ENCODE results near the gene BLOC1S1. TPM values are rescaled to one million over a fixed set of nuclear protein-coding genes. Genes with fewer than 3 reads are reported as not detected.
A peak's percentile ranks its signal among the peaks of the same experiment; 100 is the strongest.
"Not testable (repeated sequence)": the region's sequence is repeated elsewhere in the genome, so short reads cannot be mapped to it uniquely, and the experiment has no call there.

Gene BLOC1S1
- total RNA-seq, 1 donor from 2014 or later: 98.6 TPM

DNA sequence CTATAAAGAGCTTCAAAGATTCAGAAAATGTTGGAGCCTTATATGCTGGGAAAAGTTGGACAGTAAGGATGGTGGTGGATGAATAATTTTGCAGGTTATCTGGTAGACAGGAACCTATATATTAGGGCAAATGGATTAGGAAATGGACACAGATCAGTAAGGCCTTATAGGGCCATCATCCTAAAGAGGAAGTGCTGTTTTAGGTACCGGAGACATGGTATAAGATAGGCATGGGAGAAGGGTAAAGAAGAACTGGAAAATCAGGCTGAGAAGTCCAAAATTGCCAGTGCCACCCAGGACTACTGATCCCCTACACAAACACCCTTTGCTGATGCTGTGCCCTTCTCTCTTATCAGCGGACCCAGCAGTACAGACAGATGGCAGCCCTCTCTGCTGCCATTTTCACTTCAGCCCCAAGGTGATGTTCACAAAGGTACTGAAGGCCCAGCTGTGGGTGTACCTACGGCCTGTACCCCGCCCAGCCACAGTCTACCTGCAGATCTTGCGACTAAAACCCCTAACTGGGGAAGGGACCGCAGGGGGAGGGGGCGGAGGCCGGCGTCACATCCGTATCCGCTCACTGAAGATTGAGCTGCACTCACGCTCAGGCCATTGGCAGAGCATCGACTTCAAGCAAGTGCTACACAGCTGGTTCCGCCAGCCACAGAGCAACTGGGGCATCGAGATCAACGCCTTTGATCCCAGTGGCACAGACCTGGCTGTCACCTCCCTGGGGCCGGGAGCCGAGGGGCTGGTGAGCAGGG, 32.6 kb downstream of the BLOC1S1 start:
- no peak overlapping the region for H3K4me3 Mint-ChIP-seq
- H3K36me3 Mint-ChIP-seq: peaks cover 37% of the 10 kb centered on the region
- no peaks in the 10 kb centered on the region for H3K9me3 Mint-ChIP-seq
- no peak overlapping the region for H3K27ac Mint-ChIP-seq
- H3K27me3 Mint-ChIP-seq: no peaks in the 10 kb centered on the region
- TF ChIP-seq, protein P1, sequence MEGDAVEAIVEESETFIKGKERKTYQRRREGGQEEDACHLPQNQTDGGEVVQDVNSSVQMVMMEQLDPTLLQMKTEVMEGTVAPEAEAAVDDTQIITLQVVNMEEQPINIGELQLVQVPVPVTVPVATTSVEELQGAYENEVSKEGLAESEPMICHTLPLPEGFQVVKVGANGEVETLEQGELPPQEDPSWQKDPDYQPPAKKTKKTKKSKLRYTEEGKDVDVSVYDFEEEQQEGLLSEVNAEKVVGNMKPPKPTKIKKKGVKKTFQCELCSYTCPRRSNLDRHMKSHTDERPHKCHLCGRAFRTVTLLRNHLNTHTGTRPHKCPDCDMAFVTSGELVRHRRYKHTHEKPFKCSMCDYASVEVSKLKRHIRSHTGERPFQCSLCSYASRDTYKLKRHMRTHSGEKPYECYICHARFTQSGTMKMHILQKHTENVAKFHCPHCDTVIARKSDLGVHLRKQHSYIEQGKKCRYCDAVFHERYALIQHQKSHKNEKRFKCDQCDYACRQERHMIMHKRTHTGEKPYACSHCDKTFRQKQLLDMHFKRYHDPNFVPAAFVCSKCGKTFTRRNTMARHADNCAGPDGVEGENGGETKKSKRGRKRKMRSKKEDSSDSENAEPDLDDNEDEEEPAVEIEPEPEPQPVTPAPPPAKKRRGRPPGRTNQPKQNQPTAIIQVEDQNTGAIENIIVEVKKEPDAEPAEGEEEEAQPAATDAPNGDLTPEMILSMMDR (conservative IDR thresholded peaks at IDR 0.05): no peak
- DNase-seq (ENCODE audit: extremely low spot score, unreplicated experiment): no peak
- H3K4me1 Mint-ChIP-seq (ENCODE audit: unreplicated experiment): peaks cover 37% of the 10 kb centered on the region

DNA sequence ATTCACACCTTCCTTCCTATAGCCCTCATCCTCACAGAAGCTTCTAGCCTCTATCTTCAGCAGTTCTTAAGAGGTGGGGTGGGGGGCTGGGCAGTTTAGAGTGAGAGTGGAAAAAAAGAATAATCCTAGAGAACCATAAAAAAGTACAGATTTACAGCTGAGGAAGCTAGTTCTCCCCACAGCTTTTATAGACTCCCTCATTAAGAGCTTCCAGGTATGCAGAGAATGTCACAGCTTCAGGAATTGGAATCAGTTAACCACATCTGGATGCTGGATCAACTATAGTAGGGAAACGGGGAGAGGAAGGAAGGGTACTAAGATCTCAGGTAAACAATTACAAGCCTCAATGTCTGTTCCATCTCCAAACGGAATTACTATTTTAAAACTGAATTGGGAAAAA, 39.4 kb downstream of the BLOC1S1 start:
- TF ChIP-seq, protein P1 (conservative IDR thresholded peaks at IDR 0.05): no peak
- no peak overlapping the region for H3K27ac Mint-ChIP-seq
- no peak overlapping the region for H3K4me3 Mint-ChIP-seq
- peaks cover 49% of the 10 kb centered on the region for H3K36me3 Mint-ChIP-seq
- H3K27me3 Mint-ChIP-seq: no peaks in the 10 kb centered on the region
- H3K4me1 Mint-ChIP-seq (ENCODE audit: unreplicated experiment): no peaks in the 10 kb centered on the region
- no peaks in the 10 kb centered on the region for H3K9me3 Mint-ChIP-seq
- DNase-seq (ENCODE audit: extremely low spot score, unreplicated experiment): no peak

DNA sequence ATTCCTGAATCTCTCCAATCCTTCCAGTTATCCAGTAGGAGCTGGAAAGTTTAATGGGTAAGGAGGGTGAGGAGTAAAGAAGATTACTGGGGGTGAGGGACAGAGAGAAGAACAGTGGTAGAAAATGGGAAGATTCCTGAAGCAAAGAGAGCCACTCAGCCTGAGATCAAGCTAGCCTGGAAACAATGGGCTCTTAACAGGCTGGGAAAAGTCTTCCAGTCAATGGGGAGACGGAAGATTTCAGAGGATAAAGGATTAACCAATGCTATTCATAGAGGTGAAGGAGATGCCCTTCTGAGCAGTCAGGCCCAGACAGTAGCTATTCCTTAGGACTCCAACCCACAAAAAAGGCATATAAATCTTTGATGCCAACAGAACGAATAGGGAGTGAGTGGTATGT, 41.9 kb downstream of the BLOC1S1 start:
- H3K4me1 Mint-ChIP-seq (ENCODE audit: unreplicated experiment): no peaks in the 10 kb centered on the region
- no peak for DNase-seq (ENCODE audit: extremely low spot score, unreplicated experiment)
- no peaks in the 10 kb centered on the region for H3K27me3 Mint-ChIP-seq
- peaks cover 45% of the 10 kb centered on the region for H3K36me3 Mint-ChIP-seq
- peak overlapping the region; percentile 5 for H3K27ac Mint-ChIP-seq
- H3K9me3 Mint-ChIP-seq: no peaks in the 10 kb centered on the region
- no peak overlapping the region for H3K4me3 Mint-ChIP-seq
- TF ChIP-seq, protein P1 (conservative IDR thresholded peaks at IDR 0.05): no peak

DNA sequence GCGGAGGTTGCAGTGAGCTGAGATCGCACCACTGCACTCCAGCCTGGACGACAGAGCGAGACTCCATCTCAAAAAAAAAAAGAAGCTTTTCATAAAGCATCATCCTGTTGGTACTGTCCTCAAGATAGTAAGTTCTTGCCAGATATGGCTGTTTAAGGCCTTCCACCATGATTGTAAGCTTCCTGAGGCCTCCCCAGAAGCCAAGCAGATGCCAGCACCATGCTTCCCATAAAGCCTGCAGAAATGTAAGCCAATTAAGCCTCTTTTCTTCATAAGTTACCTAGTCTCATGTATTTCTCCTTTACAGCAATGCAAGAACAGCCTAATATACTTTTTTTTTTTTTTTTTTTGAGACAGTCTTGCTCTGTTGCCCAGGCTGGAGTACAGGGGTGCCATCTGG, 42.7 kb downstream of the BLOC1S1 start:
- peaks cover 45% of the 10 kb centered on the region for H3K36me3 Mint-ChIP-seq
- H3K9me3 Mint-ChIP-seq; H3K27me3 Mint-ChIP-seq; DNase-seq (ENCODE audit: extremely low spot score, unreplicated experiment); H3K4me3 Mint-ChIP-seq; H3K27ac Mint-ChIP-seq; H3K4me1 Mint-ChIP-seq (ENCODE audit: unreplicated experiment): not testable (repeated sequence)

DNA sequence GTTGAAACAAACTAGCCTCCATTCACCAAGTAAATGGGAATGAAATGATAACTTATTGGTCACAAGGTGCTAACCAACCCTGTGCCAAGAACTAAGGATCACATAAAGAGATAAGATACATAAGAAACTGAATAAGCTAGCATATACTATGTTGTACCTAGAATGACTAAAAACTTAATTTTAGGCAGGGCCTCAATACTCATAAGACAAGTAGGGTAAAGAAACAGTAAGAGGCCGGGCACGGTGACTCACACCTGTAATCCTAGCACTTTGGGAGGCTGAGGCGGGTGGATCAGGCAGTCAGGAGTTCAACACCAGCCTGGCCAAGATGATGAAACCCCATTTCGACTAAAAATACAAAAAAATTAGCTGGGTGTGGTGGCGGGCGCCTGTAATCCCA, 44.8 kb downstream of the BLOC1S1 start:
- H3K27me3 Mint-ChIP-seq: no peaks in the 10 kb centered on the region
- no peak overlapping the region for H3K27ac Mint-ChIP-seq
- H3K4me1 Mint-ChIP-seq (ENCODE audit: unreplicated experiment): peaks cover 10% of the 10 kb centered on the region
- no peaks in the 10 kb centered on the region for H3K9me3 Mint-ChIP-seq
- TF ChIP-seq, protein P1 (conservative IDR thresholded peaks at IDR 0.05): no peak
- no peak for DNase-seq (ENCODE audit: extremely low spot score, unreplicated experiment)
- H3K36me3 Mint-ChIP-seq: peaks cover 35% of the 10 kb centered on the region
- no peak overlapping the region for H3K4me3 Mint-ChIP-seq

DNA sequence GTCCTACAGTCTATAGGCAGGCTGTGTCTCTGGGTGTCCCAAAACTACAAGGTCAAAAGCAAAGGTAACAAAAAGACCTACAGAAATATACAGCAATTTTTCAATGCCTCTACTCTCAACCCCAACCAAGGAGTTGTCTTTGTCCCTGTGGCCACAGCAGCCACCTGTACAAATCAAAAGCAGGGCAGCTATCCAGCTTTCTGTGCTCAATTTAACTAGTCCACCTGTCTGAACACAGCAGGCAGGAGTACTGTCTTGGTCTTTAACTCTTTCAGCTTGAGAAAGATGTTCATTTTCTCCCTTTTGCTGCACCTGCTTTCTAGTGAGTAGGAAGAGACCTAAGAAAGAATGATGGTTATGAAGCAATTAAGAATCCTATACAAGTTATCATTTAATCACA, 46.8 kb downstream of the BLOC1S1 start:
- Mint-ChIP-seq H3K27ac (no peak overlapping the region), H3K4me3 (no peak overlapping the region), H3K27me3 (no peaks in the 10 kb centered on the region), H3K36me3 (peaks cover 36% of the 10 kb centered on the region), H3K9me3 (no peaks in the 10 kb centered on the region), H3K4me1 (ENCODE audit: unreplicated experiment) (peaks cover 18% of the 10 kb centered on the region)
- TF ChIP-seq, protein P1 (conservative IDR thresholded peaks at IDR 0.05): no peak
- no peak for DNase-seq (ENCODE audit: extremely low spot score, unreplicated experiment)
